ENCODE measurements around the gene HEXA. TPM values are rescaled to one million over a fixed set of nuclear protein-coding genes. Genes with fewer than 3 reads are reported as not detected.

The HEXA gene
- total and polyA plus RNA-seq, 2 of the 8 experiments (the other 6 are each of a cell fraction or from before 2014, with no cell fraction given): 52.5 to 73.7 TPM

DNA sequence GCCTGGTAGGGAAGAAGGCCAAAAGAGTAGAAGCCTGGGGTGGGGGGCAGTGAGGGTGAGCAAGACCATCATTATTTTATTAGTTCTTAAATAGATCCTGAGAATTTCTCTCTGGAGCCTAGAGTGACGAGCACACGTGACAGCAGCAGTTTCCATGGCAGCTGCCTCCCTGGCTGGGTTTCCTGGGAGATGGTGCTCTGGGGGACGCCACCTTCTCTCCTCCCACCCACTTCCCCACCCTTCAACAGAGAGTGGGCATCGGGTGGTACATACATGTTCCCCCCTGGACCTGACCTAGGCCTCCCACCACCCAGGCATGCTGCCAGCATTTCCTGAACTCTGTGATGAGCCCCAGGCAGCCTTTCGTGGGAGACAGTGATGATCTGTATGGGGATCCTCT is 68.8 kb downstream of the HEXA start:
- H2BK15ac ChIP-seq (ENCODE audit: low read length): no peak overlapping the region
- POLR2A ChIA-PET (ENCODE audit: partially characterized antibody): no interaction called here
- H4K91ac ChIP-seq (replicated peaks; ENCODE audit: insufficient read length, low read length): no peak overlapping the region
- H2BK5ac ChIP-seq (ENCODE audit: low read depth, low read length): no peak overlapping the region
- no peak overlapping the region for H3K18ac ChIP-seq (ENCODE audit: extremely low read depth, low read length)
- H2AFZ ChIP-seq (ENCODE audit: low read length): no peak overlapping the region
- no peaks in the 10 kb centered on the region for H3K36me3 ChIP-seq (ENCODE audit: control insufficient read depth in 2 of 4, insufficient read depth in 4 of 4, low read length in 3 of 4)
- no peaks in the 10 kb centered on the region for H3K9me3 ChIP-seq (ENCODE audit: insufficient read depth in 2 of 2, low read depth in 1 of 2, low read length in 1 of 2)
- no peak overlapping the region for H3K4me2 ChIP-seq (ENCODE audit: insufficient read depth in 1 of 2, low read depth in 2 of 2, low read length in 2 of 2)
- CTCF ChIA-PET (ENCODE audit: partially characterized antibody): interaction anchor here (0.6 kb wide), 1 partner anchor 159 kb away, joined by 3 read pairs; no protein-coding TSS in a partner anchor
- H3K4me1 ChIP-seq (replicated peaks in 1 of 4; ENCODE audit: control insufficient read depth in 3 of 4, insufficient read depth in 4 of 4, low read length in 3 of 4): no peaks in the 10 kb centered on the region
- FAIRE-seq (no peak), DNase-seq (ENCODE audit: low read depth in 1 of 2, low spot score in 2 of 2) (no peak)
- peaks cover 0 to 4% of the 10 kb centered on the region in 2 experiments for H4K20me1 ChIP-seq (replicated peaks in 1 of 2; ENCODE audit: control insufficient read depth in 1 of 2, insufficient read depth in 2 of 2, low read length in 2 of 2)
- H3K23ac ChIP-seq (ENCODE audit: insufficient read length): no peak overlapping the region
- WGBS, 2 experiments (ENCODE audit: extremely low coverage in 1 of 2, insufficient coverage in 1 of 2, insufficient read length in 1 of 2, insufficient replicate concordance in 2 of 2, low coverage in 1 of 2, low lambda C conversion rate in 2 of 2, missing lambda C conversion rate in 1 of 2): 59% methylated on average over 4 of the region's 5 CpGs; no CpG with 5 or more reads in 1 of the 2 experiments
- H3K4me3 ChIP-seq (ENCODE audit: extremely low read depth in 1 of 4, insufficient read depth in 2 of 4, low read depth in 3 of 4, low read length in 4 of 4): no peak overlapping the region
- no peak overlapping the region for H3K14ac ChIP-seq (ENCODE audit: insufficient read length)
- no peaks in the 10 kb centered on the region for H3K23me2 ChIP-seq (ENCODE audit: low read depth, low read length)
- no peak overlapping the region for H2AK5ac ChIP-seq (ENCODE audit: low read depth, low read length)
- no peak overlapping the region for H2BK120ac ChIP-seq (replicated peaks; ENCODE audit: low read depth, low read length)
- H3K4ac ChIP-seq (replicated peaks; ENCODE audit: insufficient read length, low read depth, low read length): no peak overlapping the region
- peaks cover 0 to 1% (median 0%) of the 10 kb centered on the region in 4 experiments; a peak in 3 of 7 replicates for H3K27me3 ChIP-seq (replicated peaks in 1 of 4; ENCODE audit: control insufficient read depth in 3 of 4, extremely low read depth in 1 of 4, insufficient read depth in 3 of 4, low read length in 3 of 4)
- H2BK20ac ChIP-seq (ENCODE audit: low read length): no peak overlapping the region
- no peak overlapping the region for H4K5ac ChIP-seq (ENCODE audit: insufficient read length, low read depth, low read length)
- no peak overlapping the region for H2BK12ac ChIP-seq (ENCODE audit: low read depth, low read length)
- H3K9ac ChIP-seq (replicated peaks in 1 of 4; ENCODE audit: extremely low read depth in 1 of 4, low read depth in 3 of 4, low read length in 3 of 4): no peak overlapping the region
- no peaks in the 10 kb centered on the region for H3K79me2 ChIP-seq (ENCODE audit: control insufficient read depth in 1 of 2, insufficient read depth in 2 of 2, low read length in 2 of 2)
- no peaks in the 10 kb centered on the region for H3K79me1 ChIP-seq (ENCODE audit: low read depth, low read length)
- H3K56ac ChIP-seq (replicated peaks; ENCODE audit: insufficient read length, low read depth, low read length): no peak overlapping the region
- H4K8ac ChIP-seq (ENCODE audit: extremely low read depth, insufficient read depth, low read length): no peak overlapping the region
- H3K27ac ChIP-seq (ENCODE audit: low read depth, low read length): no peak overlapping the region
- TF ChIP-seq, protein P1, sequence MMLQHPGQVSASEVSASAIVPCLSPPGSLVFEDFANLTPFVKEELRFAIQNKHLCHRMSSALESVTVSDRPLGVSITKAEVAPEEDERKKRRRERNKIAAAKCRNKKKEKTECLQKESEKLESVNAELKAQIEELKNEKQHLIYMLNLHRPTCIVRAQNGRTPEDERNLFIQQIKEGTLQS (IDR thresholded peaks at IDR 0.05; ENCODE audit: insufficient read depth, low read depth, low read length): no peak
- no peak for TF ChIP-seq EGR1 (IDR thresholded peaks at IDR 0.05; ENCODE audit: borderline replicate concordance, low read depth, low read length)
- TF ChIP-seq ZNF274 (IDR thresholded peaks at IDR 0.05; ENCODE audit: borderline replicate concordance, extremely low read depth, low read length): no peak
- no peak for TF ChIP-seq MAFK (IDR thresholded peaks at IDR 0.05; ENCODE audit: low read depth, low read length)
- TF ChIP-seq SP1 (IDR thresholded peaks at IDR 0.05; ENCODE audit: low read depth, low read length): no peak
- TF ChIP-seq CBX5 (IDR thresholded peaks at IDR 0.05; ENCODE audit: low read depth, low read length): no peak
- TF ChIP-seq NANOG (IDR thresholded peaks at IDR 0.05; ENCODE audit: insufficient read depth, low read depth, low read length, poor library complexity, severe bottlenecking): no peak
- TF ChIP-seq PHF8 (conservative IDR thresholded peaks at IDR 0.05; ENCODE audit: low read depth, low read length): no peak
- TF ChIP-seq CHD2 (IDR thresholded peaks at IDR 0.05; ENCODE audit: low read length): no peak
- no peak for TF ChIP-seq JUN (IDR thresholded peaks at IDR 0.05; ENCODE audit: low read depth, low read length)
- TF ChIP-seq SRF (IDR thresholded peaks at IDR 0.05; ENCODE audit: low read depth, low read length): no peak
- no peak for TF ChIP-seq RXRA (IDR thresholded peaks at IDR 0.05; ENCODE audit: insufficient read depth, low read depth, low read length)
- TF ChIP-seq BCL11A (IDR thresholded peaks at IDR 0.05; ENCODE audit: low read depth in 2 of 2, low read length in 2 of 2): no peak
- TF ChIP-seq GABPA (IDR thresholded peaks at IDR 0.05; ENCODE audit: borderline replicate concordance, insufficient read depth, low read length): no peak
- no peak for TF ChIP-seq RFX5 (IDR thresholded peaks at IDR 0.05; ENCODE audit: borderline replicate concordance, low read depth, low read length)
